H9 (cell line): ENCODE results near the gene DUS1L. TPM values are rescaled to one million over a fixed set of nuclear protein-coding genes. Genes with fewer than 3 reads are reported as not detected.

ENCODE experiments used
- DNase-seq: peaks from one replicate; pipeline ENCODE4 v3.0.0-alpha.2; 2017
- H2AFZ ChIP-seq: one replicate; pipeline ENCODE4 v1.6.1; 2013; ENCODE audit warnings: mild to moderate bottlenecking, low read length, control low read depth, moderate library complexity
- H2AK5ac ChIP-seq: 2 replicates; pipeline ENCODE4 v1.6.1; 2013; ENCODE audit warnings: low read length, control low read depth, mixed read lengths; ENCODE audit not compliant: insufficient read length
- H2BK120ac ChIP-seq: one replicate; pipeline ENCODE4 v1.6.1; 2013; ENCODE audit warnings: low read depth, mild to moderate bottlenecking, low read length, control low read depth, inconsistent platforms; ENCODE audit not compliant: poor library complexity, severe bottlenecking
- H2BK12ac ChIP-seq: 2 replicates; pipeline ENCODE4 v1.6.1; 2013; ENCODE audit warnings: low read length, control low read depth, mixed read lengths, low read depth; ENCODE audit not compliant: insufficient read length
- H2BK15ac ChIP-seq: 2 replicates; pipeline ENCODE4 v1.6.1; 2013; ENCODE audit warnings: low read depth, low read length, control low read depth
- H2BK20ac ChIP-seq: one replicate; pipeline ENCODE4 v1.6.1; 2013; ENCODE audit warnings: low read depth, mild to moderate bottlenecking, low read length, control low read depth, inconsistent platforms; ENCODE audit not compliant: poor library complexity, severe bottlenecking
- H2BK5ac ChIP-seq: 2 replicates; pipeline ENCODE4 v1.6.1; 2013; ENCODE audit warnings: low read length, control low read depth, mixed read lengths; ENCODE audit not compliant: insufficient read length
- H3K14ac ChIP-seq: 2 replicates; pipeline ENCODE4 v1.6.1; 2013; ENCODE audit warnings: low read length, control low read depth; ENCODE audit not compliant: insufficient read depth
- H3K18ac ChIP-seq: 2 replicates; pipeline ENCODE4 v1.6.1; 2013; ENCODE audit warnings: low read depth, mild to moderate bottlenecking, mixed read lengths, low read length, control low read depth; ENCODE audit not compliant: insufficient read length
- H3K23ac ChIP-seq: 2 replicates; pipeline ENCODE4 v1.6.1; 2013; ENCODE audit warnings: low read length, control low read depth, mixed read lengths, low read depth; ENCODE audit not compliant: insufficient read length
- H3K23me2 ChIP-seq: 2 replicates; pipeline ENCODE4 v1.6.1; 2013; ENCODE audit warnings: low read depth, mild to moderate bottlenecking, mixed read lengths, low read length, control low read depth; ENCODE audit not compliant: insufficient read length, poor library complexity, severe bottlenecking
- H3K27ac ChIP-seq: 2 replicates; pipeline ENCODE4 v1.5.1; 2013; ENCODE audit warnings: low read length, control low read depth, mixed read lengths, low read depth; ENCODE audit not compliant: insufficient read length
- H3K27me3 ChIP-seq: 2 replicates; pipeline ENCODE4 v1.6.1; 2013; ENCODE audit warnings: low read length, control low read depth, inconsistent platforms; ENCODE audit not compliant: insufficient read depth
- H3K4ac ChIP-seq: 2 replicates; pipeline ENCODE4 v1.6.1; 2013; ENCODE audit warnings: low read depth, mild to moderate bottlenecking, control low read depth, inconsistent platforms, low read length, moderate library complexity
- H3K4me1 ChIP-seq: 2 replicates; pipeline ENCODE4 v1.6.1; 2013; ENCODE audit warnings: low read length, control low read depth, inconsistent platforms; ENCODE audit not compliant: insufficient read depth
- H3K4me2 ChIP-seq: 2 replicates; pipeline ENCODE4 v1.6.1; 2013; ENCODE audit warnings: low read length, control low read depth, mixed read lengths; ENCODE audit not compliant: insufficient read length, insufficient read depth
- H3K56ac ChIP-seq: 2 replicates; pipeline ENCODE4 v1.6.1; 2013; ENCODE audit warnings: low read depth, mild to moderate bottlenecking, mixed read lengths, low read length, control low read depth; ENCODE audit not compliant: insufficient read length
- H3K79me1 ChIP-seq: 2 replicates; pipeline ENCODE4 v1.6.1; 2013; ENCODE audit warnings: low read depth, mild to moderate bottlenecking, moderate library complexity, low read length, control low read depth, inconsistent platforms; ENCODE audit not compliant: insufficient read depth, poor library complexity, severe bottlenecking
- H3K79me2 ChIP-seq: 2 replicates; pipeline ENCODE4 v1.6.1; 2013; ENCODE audit warnings: low read length, control low read depth, inconsistent platforms; ENCODE audit not compliant: insufficient read depth
- H3K9ac ChIP-seq: 2 replicates; pipeline ENCODE4 v1.6.1; 2013; ENCODE audit warnings: low read length, control low read depth, mixed read lengths; ENCODE audit not compliant: insufficient read length; ENCODE audit errors: extremely low read depth
- H3K9me3 ChIP-seq: one replicate; pipeline ENCODE4 v1.6.1; 2013; ENCODE audit warnings: low read depth, low read length, inconsistent platforms; ENCODE audit not compliant: control insufficient read depth
- H3T11ph ChIP-seq: one replicate; pipeline ENCODE4 v1.6.1; 2013; ENCODE audit warnings: mild to moderate bottlenecking, low read length, control low read depth, inconsistent platforms
- H4K20me1 ChIP-seq: one replicate; pipeline ENCODE4 v1.6.1; 2013; ENCODE audit not compliant: control insufficient read depth, insufficient read length, insufficient read depth
- H4K5ac ChIP-seq: 2 replicates; pipeline ENCODE4 v1.6.1; 2013; ENCODE audit warnings: low read depth, mild to moderate bottlenecking, mixed read lengths, low read length, control low read depth; ENCODE audit not compliant: insufficient read length
- H4K8ac ChIP-seq: replicated peaks from 2 replicates; pipeline ENCODE4 v1.6.1; 2013; ENCODE audit warnings: low read length, control low read depth, mixed read lengths, low read depth; ENCODE audit not compliant: insufficient read length
- H4K91ac ChIP-seq: 2 replicates; pipeline ENCODE4 v1.6.1; 2013; ENCODE audit warnings: low read depth, mild to moderate bottlenecking, moderate library complexity, mixed read lengths, low read length, control low read depth; ENCODE audit not compliant: insufficient read length
- H3K27ac Mint-ChIP-seq, 3 experiments: 2 replicates in 2 of 3; 3 replicates in 1 of 3; pipeline ENCODE4 v1.8.0; 2020 to 2021; ENCODE audit warnings: mixed read lengths in 3 of 3, mild to moderate bottlenecking in 1 of 3, moderate library complexity in 1 of 3
- H3K27me3 Mint-ChIP-seq: 2 replicates; pipeline ENCODE4 v1.8.0; 2021; ENCODE audit warnings: low read depth, mild to moderate bottlenecking, moderate library complexity, mixed read lengths
- H3K36me3 Mint-ChIP-seq, 3 experiments: 2 replicates in 2 of 3; 3 replicates in 1 of 3; pipeline ENCODE4 v1.8.0; 2020 to 2021; ENCODE audit warnings: low read depth in 3 of 3, mixed read lengths in 3 of 3; ENCODE audit not compliant: insufficient read depth in 1 of 3
- H3K4me1 Mint-ChIP-seq, 2 experiments: 2 replicates each; pipeline ENCODE4 v1.8.0; 2020; ENCODE audit warnings: mixed read lengths in 2 of 2
- H3K4me3 Mint-ChIP-seq, 2 experiments: 2 replicates in 1 of 2; 3 replicates in 1 of 2; pipeline ENCODE4 v1.8.0; 2020 to 2021; ENCODE audit warnings: mild to moderate bottlenecking in 2 of 2, mixed read lengths in 2 of 2, moderate library complexity in 1 of 2
- H3K9me3 Mint-ChIP-seq, 2 experiments: 2 replicates in 1 of 2; 3 replicates in 1 of 2; pipeline ENCODE4 v1.8.0; 2020; ENCODE audit warnings: mild to moderate bottlenecking in 2 of 2, mixed read lengths in 2 of 2, moderate library complexity in 1 of 2
- WGBS: extraction: QIAGEN DNeasy Blood & Tissue Kit; methylation state at CpG from one replicate; pipeline ENCODE4 v1.1.7; 2013; ENCODE audit warnings: missing lambda C conversion rate, low lambda C conversion rate, mixed read lengths; ENCODE audit not compliant: insufficient read length; ENCODE audit errors: extremely low coverage; 5-methylcytosine and 5-hydroxymethylcytosine counted together
- total RNA-seq: library from RNA; stranded (reverse); gene quantifications from 2 replicates; pipeline ENCODE4 v1.2.1, GENCODE V29; 2021
- TF ChIP-seq, protein P1 (sequence below): fragments of 200-600 bp; sonication (generic); conservative IDR thresholded peaks from 3 replicates; pipeline ENCODE4 v1.8.0; 2021; ENCODE audit warnings: antibody characterized with exemption, mild to moderate bottlenecking

DUS1L gene
- total RNA-seq, 1 experiment from 2014 or later: 103 TPM

DNA sequence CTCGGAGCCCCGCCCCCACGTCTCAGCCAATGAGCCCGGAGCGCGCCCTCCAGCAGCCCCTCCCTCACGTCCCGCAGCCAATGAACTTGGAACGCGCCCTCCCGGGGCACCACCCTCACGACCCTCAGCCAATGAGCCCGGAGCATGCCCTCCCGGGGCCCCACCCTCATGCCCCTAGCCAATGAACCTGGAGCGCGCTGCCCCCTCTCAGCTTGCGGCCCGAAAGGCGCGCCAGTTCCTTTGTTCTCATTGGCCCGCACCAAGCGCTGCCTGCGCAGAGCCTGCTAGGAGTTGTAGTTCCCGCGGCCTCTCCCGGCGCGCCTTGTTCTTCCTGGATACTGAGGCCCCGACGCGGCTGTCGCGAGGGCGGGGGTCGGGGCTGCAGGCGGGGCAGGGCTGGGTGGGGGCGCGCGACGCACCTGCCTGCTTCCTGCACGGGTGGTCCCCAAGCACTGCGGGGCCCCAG is 42.6 kb downstream of the DUS1L start, which contains the start of gene LRRC45:
Gene LRRC45, plus strand, starts transcription at position 325 of the 466 bp plus-strand sequence. CDS start 339 bp downstream, outside the sequence.
- peaks cover 5% of the 10 kb centered on the region for H3K79me1 ChIP-seq
- Mint-ChIP-seq H3K9me3 (peaks cover 0 to 2% of the 10 kb centered on the region in 2 experiments; a peak in 1 of 5 replicates), H3K4me3 (peak within 1 kb of the TSS; percentile 79 to 88), H3K27ac (0 out of 7 replicates have a peak within 1 kb of the TSS, but pooled peaks of 1 of the 3 experiments have one; percentile 49), H3K36me3 (peaks cover 5 to 12% (median 7%) of the 10 kb centered on the region in 3 experiments; a peak in 5 of 7 replicates), H3K27me3 (no peaks in the 10 kb centered on the region; the same call in none of the 2 replicates), H3K4me1 (peaks cover 7 to 16% of the 10 kb centered on the region in 2 experiments)
- no peak within 1 kb of the TSS for H2BK12ac ChIP-seq
- H4K91ac ChIP-seq: no peak within 1 kb of the TSS
- DNase-seq: peak; percentile 100
- peaks cover 5% of the 10 kb centered on the region for H3K23me2 ChIP-seq
- peak within 1 kb of the TSS; percentile 39 for H3K9ac ChIP-seq
- no peak within 1 kb of the TSS for H3T11ph ChIP-seq
- peak within 1 kb of the TSS; percentile 89 for H3K4me2 ChIP-seq
- H2BK20ac ChIP-seq: no peak within 1 kb of the TSS
- H3K4ac ChIP-seq: no peak within 1 kb of the TSS
- no peaks in the 10 kb centered on the region for H3K27me3 ChIP-seq
- H4K20me1 ChIP-seq: no peaks in the 10 kb centered on the region
- H3K27ac ChIP-seq: no peak within 1 kb of the TSS
- H3K9me3 ChIP-seq: no peaks in the 10 kb centered on the region
- peak within 1 kb of the TSS; percentile 67; the same call in 1 of the 2 replicates for H3K14ac ChIP-seq
- no peak within 1 kb of the TSS for H3K18ac ChIP-seq
- no peak within 1 kb of the TSS for H2BK5ac ChIP-seq
- no peak within 1 kb of the TSS for H2AFZ ChIP-seq
- no CpG with 5 or more reads among the region's 42 CpGs for WGBS
- no peaks in the 10 kb centered on the region for H3K4me1 ChIP-seq
- H3K79me2 ChIP-seq: no peaks in the 10 kb centered on the region
- H4K5ac ChIP-seq: no peak within 1 kb of the TSS
- no peak within 1 kb of the TSS for H3K56ac ChIP-seq
- TF ChIP-seq, protein P1, sequence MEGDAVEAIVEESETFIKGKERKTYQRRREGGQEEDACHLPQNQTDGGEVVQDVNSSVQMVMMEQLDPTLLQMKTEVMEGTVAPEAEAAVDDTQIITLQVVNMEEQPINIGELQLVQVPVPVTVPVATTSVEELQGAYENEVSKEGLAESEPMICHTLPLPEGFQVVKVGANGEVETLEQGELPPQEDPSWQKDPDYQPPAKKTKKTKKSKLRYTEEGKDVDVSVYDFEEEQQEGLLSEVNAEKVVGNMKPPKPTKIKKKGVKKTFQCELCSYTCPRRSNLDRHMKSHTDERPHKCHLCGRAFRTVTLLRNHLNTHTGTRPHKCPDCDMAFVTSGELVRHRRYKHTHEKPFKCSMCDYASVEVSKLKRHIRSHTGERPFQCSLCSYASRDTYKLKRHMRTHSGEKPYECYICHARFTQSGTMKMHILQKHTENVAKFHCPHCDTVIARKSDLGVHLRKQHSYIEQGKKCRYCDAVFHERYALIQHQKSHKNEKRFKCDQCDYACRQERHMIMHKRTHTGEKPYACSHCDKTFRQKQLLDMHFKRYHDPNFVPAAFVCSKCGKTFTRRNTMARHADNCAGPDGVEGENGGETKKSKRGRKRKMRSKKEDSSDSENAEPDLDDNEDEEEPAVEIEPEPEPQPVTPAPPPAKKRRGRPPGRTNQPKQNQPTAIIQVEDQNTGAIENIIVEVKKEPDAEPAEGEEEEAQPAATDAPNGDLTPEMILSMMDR: no peak
- no peak within 1 kb of the TSS for H2AK5ac ChIP-seq
- H2BK120ac ChIP-seq: no peak within 1 kb of the TSS
- H2BK15ac ChIP-seq: no peak within 1 kb of the TSS
- no peak within 1 kb of the TSS for H4K8ac ChIP-seq
- H3K23ac ChIP-seq: no peak within 1 kb of the TSS
